HG02885 (cell line): Measurements from ENCODE around the gene PCDHB6.
"Not testable (repeated sequence)": the region's sequence is repeated elsewhere in the genome, so short reads cannot be mapped to it uniquely, and the experiment has no call there.

Source experiments
- ATAC-seq: cut with Tn5 transposase; IDR thresholded peaks from one replicate; pipeline ENCODE4 v1.9.1; 2021; ENCODE audit warnings: mild to moderate bottlenecking; ENCODE audit not compliant: unreplicated experiment, poor library complexity

PCDHB6 gene

DNA sequence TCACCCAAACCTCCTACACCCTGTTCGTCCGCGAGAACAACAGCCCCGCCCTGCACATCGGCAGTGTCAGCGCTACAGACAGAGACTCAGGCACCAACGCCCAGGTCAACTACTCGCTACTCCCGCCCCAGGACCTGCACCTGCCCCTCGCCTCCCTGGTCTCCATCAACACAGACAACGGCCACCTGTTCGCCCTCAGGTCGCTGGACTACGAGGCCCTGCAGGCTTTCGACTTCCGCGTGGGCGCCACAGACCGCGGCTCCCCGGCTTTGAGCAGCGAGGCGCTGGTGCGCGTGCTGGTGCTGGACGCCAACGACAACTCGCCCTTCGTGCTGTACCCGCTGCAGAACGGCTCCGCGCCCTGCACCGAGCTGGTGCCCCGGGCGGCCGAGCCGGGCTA is 51.3 kb downstream of the PCDHB6 start:
- ATAC-seq, result not testable (repeated sequence)

DNA sequence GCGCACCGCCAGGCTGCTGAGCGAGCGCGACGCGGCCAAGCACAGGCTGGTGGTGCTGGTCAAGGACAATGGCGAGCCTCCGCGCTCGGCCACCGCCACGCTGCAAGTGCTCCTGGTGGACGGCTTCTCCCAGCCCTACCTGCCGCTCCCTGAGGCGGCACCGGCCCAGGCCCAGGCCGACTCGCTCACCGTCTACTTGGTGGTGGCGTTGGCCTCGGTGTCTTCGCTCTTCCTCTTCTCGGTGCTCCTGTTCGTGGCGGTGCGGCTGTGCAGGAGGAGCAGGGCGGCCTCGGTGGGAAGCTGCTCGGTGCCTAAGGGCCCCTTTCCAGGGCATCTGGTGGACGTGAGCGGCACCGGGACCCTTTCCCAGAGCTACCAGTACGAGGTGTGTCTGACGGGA is 51.8 kb downstream of the PCDHB6 start:
- ATAC-seq, result not testable (repeated sequence)
